Hematopoietic multipotent progenitor cell treated with erythropoietin and hydrocortisone succinate and interleukin-3 and kit ligand, for 6 days (in vitro differentiated cells): Measurements from ENCODE around the gene PDCD2L.
"Not testable (repeated sequence)": the region's sequence is repeated elsewhere in the genome, so short reads cannot be mapped to it uniquely, and the experiment has no call there.

Source experiments
- DNase-seq: peaks from one replicate; pipeline ENCODE4 v3.0.0-alpha.2; 2015

Gene PDCD2L, protein sequence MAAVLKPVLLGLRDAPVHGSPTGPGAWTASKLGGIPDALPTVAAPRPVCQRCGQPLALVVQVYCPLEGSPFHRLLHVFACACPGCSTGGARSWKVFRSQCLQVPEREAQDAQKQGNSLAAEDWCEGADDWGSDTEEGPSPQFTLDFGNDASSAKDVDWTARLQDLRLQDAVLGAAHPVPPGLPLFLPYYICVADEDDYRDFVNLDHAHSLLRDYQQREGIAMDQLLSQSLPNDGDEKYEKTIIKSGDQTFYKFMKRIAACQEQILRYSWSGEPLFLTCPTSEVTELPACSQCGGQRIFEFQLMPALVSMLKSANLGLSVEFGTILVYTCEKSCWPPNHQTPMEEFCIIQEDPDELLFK

DNA sequence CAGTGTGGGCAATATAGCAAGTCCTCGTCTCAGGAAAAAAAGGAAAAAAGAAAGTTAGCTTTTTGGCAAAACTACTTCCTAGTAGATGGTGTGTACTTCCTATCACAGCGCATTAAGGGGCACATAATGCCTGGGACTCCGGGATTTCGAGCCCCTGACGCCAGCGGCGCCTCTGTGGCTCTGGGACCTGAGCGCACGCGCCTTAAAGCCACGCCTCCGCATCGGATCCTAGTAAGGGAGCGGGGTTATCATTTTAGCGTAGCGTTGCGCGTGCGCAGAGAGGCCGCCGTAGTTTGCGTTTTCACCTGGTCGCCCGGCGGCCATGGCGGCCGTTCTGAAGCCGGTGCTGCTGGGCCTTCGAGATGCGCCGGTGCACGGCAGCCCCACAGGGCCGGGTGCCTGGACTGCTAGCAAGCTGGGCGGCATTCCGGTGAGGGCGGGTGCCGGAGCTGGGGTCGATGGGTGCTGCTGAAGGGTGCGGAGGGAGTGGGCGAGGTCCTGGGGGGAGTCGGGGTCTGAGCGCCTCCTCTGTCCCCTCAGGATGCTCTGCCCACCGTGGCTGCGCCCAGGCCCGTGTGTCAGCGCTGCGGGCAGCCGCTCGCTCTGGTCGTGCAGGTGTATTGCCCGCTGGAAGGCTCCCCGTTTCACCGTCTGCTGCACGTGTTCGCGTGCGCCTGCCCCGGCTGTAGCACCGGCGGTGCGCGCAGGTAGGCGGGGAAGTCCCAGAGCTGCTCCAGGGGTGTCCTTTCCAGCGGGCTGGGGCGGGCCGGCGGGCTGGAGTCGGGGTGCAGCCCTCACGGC is at the start of gene PDCD2L:
Gene PDCD2L, plus strand, starts transcription at position 291 of the 801 bp plus-strand sequence. Its CDS starts 32 bp downstream, at position 323.
- peak; percentile 97 for DNase-seq

DNA sequence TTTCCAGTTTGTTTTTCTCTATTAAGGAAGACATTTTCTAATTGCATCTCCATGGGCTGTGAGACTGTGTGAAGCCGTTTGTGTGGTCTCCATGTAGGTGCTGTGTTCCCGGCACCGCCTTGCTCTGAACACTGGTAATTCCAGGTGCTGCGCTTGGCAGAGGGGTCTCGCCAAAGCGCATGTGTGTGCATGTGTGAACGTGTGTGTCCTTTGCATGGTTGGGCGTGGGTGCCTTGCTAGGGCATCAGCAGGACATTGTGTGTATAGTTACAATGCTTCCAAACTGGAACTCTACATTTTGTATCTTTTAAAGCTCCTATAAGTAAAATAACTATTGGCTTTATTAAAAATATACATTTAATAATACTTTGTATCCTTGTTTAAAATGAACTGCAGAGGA is 49.0 kb upstream of the PDCD2L start:
- no peak for DNase-seq

DNA sequence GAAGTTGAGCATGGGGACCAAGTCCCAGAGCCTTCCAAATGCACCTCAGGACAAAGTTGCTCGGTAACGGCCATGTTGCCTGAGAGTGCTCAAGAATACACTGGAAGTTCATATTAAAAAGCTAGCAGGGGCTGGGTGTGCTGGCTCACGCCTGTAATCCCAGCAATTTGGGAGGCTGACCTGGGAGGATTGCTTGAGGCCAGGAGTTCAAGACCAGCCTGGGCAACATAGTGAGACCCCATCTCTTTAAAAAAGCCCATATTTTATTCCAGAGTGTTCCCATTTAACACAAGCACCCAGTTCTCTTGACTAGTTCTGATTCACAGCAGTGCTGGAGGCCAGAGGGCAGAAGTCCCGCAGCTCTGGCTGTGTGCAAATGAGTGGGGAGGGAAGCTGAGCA is 47.3 kb upstream of the PDCD2L start:
- no peak for DNase-seq

DNA sequence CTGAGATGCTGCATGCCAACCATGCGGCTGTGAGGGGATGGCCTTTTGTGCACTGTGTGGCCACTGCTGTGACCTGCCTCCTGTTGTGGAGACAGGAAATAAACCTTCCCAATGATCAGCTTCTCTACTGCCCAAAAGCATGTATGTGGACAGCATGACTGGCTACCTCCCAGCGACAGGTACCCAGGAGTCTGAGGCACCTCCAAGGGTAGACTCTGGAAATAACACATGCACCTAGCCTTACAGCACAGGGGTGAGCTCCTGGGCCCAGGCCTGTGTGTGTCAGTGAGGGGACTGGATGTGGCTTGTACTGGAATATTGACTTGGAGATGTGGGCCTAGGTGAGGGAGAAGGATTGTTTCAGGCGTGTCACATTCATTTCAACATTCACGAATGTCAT is 46.8 kb upstream of the PDCD2L start:
- no peak for DNase-seq

DNA sequence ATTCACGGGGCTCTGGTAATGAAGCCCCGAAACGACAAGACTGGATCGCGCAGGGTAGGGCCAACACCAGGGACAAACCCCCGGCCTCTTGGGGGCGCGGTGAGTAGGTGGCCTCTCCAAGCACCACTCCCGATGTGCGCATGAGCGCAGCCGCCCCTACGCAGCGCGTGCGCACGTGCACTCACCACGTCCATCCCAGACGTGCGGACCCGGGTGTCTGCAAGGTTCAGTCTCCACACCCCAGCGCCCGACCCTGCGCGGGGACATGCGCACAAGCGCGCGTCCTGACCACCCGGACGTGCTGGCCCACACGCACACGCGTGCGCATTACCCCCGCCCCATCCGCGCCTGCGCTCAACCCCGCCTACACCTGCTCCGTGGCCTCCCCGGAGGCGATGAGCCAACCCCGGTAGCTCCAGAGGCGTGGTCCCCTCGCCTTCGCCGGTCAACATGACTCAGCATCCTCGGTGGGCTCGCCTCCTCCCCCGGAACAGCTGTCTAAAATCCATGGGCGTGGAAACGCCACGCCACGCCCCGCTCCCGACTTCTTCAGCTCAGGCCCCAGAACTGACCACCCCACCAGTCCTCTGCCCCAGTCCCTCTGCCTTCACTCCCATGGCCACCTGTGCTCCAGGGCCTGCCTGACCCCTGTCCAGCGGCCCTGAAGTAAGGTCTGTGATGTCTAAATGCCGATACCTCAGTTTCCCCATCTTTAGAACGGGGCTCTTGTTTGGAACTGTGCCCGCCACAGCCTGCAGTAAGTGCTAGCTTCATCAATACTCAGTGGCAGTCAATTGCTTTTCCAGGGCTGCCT is 44.9 kb upstream of the PDCD2L start:
- DNase-seq: peak; percentile 97

DNA sequence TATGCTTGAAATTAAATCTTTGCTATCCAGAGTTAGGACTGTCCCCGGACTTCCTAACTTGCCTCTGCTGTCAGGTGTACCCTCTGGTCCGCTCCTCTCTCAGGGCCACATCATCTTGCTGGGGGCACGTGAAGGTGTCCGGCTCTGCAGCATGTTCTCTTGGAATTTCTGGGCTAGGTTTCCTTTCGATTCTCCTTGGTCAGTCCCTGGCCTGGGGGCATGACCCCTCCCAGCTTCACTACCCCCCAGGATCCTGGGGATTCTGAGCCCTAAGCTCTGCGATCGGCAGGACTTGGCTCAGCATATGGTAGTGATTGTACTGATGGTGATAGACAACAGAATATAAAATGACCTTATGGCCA is 44.3 kb upstream of the PDCD2L start:
- no peak for DNase-seq

DNA sequence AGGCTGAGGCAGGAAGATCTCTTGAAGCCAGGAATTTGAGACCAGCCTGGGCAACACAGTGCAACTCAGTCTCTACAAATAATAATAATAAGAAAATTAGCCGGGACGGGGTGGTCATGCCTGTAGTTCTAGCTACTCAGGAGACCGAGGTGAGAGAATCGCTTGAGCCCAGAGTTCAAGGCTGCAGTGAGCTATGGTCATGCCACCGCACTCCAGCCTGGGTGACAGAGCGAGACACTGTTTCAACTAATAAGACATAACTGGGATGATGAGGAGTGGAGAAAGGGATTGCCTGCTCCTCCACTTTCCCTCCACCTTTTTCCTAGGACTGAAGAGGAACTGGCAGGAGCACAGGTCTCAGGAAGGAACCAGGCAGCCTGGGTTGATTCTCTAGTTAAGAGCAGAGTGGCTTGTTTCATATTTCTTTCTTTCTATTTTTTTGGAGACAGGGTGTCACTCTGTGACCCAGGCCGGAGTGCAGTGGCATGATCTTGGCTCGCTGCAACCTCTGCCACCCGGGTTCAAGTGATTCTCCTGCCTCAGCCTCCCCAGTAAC is 43.8 kb upstream of the PDCD2L start:
- no peak for DNase-seq

DNA sequence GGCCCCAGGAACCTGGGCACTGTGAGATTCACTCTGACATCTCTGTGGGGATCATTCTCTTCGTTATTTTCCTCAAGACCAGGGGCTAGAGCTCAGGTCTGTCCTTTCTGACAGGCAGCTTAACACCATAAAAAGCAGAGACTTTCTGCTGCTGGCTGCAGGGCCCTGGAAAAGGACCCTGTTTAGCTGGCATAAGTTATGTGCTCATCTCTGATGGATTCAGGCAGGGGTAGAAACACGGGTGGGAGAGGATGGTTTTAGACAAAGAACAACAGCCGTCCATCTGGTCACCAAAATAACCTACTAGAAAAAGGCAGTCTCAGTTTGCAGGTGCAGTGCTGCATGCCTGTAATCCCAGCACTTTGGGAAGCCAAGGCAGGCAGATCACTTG is 41.5 kb upstream of the PDCD2L start:
- no peak for DNase-seq

DNA sequence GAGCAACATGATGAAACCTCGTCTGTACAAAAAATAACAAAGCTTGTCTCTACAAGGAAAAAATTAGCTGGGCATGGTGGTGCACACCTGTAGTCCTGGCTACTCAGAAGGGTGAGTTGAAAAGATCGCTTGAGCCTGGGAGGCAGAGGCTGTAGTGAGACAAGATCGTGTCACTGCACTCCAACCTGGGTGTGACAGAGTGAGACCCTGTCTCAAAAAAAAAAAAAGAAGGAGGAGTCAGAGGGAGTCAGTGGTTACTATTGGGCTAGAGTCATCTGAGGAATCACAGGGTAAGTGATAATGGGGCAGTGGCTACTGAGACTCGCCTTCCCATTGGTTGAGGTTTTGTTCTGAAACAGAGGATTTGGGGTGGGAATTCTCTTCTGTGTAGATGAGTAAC is 41.1 kb upstream of the PDCD2L start:
- no peak for DNase-seq

DNA sequence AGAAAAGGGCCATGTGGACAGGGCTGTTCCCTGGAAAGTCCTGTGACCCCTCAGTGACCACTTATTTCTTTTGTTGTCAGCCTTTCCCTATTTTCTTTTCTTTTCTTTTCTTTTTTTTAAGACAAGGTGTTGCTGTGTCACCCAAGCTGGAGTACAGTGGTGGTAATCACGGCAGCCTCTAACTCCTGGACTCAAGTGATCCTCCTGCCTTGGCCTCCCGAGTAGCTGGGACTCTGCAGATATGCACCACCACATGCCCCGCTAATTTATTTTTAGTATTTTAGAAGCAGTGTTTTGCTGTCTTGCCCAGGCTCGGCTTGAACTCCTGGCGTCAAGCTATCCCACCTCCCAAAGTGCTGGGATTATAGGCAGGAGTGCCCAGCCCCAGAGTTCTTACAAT is 40.3 kb upstream of the PDCD2L start:
- no peak for DNase-seq

DNA sequence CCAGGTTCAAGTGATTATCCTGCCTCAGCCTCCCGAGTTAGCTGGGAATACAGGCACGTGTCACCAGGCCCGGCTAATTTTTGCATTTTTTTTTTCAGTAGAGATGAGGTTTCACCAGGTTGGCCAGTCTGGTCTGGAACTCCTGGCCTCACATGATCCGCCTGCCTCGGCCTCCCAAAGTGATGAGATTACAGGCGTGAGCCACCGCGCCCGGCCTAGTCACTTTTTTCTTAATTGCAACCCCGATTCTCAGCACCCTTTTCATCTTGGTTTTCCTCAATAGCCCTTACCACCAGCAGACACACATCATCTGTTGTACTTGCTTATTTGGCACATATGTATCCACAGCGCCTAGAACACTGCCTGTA is 39.8 kb upstream of the PDCD2L start:
- DNase-seq: no peak

DNA sequence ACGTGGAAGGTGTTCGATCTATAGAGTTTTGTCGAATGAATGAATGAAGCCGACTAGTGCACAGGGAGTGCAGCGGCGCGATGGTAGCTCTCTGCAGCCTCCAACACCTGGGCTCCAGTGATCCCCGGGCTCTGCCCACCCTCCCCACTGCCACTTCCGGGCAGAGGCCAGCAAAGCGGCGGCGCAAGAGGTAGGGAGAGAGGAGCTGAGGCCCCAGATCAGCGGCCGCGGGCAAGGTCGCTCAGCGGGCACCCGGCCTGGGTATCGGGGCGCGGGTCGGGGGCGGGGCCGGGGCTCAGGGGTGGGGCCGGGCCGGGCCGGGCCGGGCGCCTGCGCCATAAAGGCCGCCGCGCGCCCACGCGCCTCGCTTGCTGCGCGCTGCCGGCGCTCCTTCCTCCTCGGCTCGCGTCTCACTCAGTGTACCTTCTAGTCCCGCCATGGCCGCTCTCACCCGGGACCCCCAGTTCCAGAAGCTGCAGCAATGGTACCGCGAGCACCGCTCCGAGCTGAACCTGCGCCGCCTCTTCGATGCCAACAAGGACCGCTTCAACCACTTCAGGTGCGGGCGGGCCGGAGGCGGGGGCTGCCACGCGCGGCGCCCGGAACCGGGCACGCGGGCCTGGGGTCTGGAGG is 39.3 kb upstream of the PDCD2L start, which contains the start of gene GPI:
Gene GPI, plus strand, starts transcription at position 367 of the 633 bp plus-strand sequence. Its CDS starts 71 bp downstream, at position 438.
- peak; percentile 78 for DNase-seq

DNA sequence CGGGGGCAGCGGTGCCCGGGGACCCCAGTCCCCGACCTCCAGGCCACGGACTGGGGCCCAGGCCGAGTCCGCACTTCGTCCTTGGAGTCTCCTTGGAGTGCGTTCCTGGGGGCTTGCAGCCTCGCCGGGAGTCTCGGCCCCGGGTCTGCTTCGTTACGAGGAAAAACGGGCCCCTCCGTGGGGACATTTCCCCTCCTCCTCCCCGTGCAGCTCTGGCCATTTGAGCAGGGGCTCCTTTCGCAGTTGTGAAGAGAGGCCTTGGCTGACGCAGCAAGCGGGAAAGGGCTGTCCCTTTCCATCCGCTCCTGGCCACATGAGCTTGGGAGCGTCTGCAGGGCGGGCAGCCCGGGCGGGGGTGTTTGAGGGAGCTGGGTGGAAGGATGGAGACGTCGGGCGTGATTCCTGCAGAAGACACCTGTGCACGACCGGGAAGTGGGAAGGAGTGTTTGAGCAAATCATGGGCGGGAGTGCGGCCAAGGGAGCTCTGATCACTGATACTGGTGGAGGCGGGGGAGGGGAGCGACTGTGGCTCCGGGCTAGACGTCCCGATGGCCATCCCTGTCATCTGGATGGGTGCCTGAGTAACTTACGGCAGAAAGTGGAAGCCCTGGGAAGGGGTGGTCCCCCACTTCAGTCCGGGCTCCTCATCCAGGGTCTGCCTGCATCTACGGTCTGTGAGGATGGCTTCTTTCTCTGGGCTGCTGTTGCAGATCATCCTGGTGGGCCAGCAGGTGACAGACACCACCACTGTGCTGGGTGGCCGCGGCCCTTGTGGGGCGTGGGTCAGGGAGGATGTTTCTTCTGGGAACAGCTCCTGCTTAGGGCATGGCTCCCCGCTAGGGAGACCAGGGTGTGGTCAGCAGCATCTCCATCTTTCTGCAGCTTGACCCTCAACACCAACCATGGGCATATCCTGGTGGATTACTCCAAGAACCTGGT is 38.5 kb upstream of the PDCD2L start:
- peak; percentile 66 for DNase-seq

DNA sequence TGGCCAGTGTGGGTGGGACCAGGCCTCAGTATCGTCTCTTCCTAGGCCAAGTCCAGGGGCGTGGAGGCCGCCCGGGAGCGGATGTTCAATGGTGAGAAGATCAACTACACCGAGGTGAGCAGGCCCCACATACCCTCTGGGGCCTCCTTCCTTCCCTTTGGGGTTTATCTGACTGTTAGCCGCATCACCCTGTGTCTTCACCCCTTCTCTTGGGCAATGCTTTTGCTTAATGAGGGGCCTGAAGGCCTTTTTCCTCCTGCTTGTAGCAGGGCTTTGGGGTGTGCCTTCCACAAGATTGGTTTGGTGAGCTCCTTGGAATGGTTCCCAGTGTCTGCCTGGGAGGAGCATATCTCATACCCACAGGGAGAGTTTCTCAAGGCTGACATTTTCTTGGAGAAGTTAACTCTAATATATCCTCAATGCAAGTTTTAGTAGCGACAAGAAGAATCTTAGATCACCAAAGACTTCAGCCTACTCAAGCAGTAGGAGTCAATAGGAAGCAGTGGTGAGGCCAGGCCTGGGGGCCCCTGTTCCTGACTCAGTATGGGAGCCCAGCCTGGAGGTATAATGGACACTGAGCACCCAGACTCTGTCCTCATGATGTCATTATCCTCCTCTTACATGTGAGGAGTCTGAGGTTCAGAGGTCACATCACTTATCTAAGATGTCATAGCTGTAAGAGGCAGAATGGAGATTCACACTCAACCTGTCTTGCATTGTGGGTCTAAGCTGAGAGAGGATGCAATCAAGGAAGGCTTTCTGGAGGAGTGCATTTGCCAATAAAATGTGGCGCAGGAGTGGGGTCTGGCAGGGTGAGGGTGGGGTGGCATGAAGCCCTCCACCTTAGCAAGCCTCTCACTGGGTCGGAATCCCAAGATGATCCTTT is 37.2 kb upstream of the PDCD2L start:
- DNase-seq: peak; percentile 91

DNA sequence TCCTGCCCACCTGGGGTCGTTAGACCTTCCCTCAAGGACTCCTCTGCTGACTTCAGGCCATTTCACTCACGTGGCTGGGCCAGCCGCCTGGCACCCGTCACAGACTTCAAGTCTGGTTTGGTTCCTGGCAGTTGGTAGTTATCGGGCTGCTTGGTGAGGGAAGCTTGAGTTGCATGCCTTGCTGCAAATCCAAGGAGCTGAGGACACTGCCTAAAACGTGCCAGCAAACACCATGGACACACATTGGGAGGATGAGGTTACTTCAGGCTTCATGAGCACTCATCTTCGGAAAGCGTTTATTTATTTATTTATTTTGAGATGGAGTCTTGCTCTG is 36.6 kb upstream of the PDCD2L start:
- no peak for DNase-seq

DNA sequence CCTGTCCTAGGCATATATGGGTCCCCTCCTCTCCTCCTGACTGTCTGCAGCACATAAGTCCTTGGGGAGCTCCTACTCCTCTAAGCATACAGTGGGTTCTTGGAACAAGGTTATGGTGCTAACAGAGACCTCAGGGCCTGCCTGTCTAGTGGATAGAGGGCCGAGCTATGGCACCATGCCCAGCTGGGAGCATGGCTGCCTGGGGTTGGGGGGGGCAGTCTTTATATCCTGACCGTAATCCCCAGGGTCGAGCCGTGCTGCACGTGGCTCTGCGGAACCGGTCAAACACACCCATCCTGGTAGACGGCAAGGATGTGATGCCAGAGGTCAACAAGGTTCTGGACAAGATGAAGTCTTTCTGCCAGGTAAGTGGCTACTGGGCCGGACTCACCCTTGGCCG is 35.9 kb upstream of the PDCD2L start:
- DNase-seq: no peak

DNA sequence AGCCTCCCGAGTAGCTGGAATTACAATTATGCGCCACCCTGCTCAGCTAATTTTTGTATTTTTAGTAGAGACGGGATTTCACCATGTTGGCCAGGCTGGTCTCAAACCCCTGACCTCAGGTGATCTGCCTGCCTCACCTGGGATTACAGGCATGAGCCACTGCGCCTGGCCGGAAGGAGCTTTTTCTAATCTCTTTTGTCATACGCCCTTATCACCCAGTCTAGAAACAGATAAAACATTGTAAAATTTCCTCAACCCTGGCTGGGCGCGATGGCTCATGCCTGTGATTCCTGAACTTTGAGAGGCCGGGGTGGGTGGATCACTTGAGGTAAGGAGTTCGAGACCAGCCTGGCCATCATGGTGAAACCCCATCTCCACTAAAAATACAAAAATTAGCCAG is 35.0 kb upstream of the PDCD2L start:
- not testable (repeated sequence) for DNase-seq

DNA sequence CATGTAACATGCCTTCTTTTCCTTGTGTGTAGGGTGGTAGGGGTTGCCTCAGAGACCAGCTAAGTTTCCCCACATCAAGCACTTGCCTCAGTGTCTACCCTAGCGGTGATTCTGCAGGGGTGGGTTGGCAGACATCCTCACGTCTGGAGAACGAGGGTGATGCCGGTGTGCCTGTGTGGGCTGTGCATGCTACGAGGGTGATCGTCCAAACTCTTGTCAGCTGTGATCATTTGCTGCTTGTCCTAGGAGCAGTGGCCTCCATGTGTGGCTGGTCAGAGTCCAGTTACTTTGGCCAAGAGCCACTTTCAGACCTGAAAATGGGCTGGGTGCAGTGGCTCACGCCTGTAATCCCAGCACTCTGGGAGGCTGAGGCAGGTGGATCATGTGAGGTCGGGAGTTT is 34.1 kb upstream of the PDCD2L start:
- no peak for DNase-seq

DNA sequence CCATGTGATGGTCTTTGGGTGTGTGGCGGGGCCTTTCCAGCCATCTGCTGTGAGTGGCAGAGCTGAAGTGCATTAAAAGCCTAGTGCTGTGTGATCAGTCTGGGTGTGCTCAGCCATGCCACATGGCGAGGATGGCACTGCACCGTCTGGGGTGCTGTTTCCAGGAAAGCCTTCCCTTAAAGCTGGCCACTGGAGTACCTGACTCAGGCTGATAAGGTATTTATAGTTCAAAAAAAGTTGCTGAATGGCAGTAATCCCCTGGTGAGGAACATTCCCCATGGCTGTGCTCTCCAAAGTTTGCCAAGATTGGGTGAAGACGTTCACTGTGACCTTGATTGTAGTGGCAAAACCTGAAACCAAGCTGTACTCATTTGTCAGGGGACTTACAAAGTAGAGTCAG is 33.2 kb upstream of the PDCD2L start:
- peak; percentile 41 for DNase-seq

DNA sequence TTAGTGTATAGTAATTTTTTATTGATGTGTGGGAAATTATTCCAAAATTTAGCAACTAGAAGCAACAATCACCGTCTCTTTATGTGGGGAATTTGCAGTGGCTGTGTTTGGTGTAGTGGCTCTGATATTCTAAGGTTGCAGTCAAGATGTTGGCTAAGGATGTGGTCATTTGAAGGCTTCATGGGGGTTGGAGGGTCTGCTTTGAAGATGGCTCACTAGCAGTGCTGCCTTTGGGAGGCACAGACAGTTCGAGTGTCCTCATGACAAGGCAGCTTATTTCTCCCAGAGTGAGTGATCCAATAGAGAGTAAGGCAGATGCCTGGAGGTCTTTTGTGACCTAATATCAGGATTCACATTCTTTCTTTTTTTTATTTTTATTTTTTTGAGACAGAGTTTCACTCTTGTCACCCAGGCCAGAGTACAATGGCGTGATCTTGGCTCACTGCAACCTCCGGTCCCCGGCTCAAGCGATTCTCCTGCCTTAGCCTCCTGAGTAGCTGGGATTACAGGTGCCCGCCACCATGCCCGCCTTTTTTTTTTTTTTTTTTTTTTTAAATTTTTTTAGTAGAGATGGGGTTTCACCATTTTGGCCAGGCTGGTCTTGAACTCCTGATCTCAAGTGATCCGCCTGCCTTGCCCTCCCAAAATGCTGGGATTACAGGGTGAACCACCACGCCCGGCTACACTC is 30.5 kb upstream of the PDCD2L start:
- DNase-seq: no peak
